GM12892 (cell line): ENCODE data around the gene ZNF443.
A peak's percentile ranks its signal among the peaks of the same experiment; 100 is the strongest.

Experiments
- POLR2A ChIP-seq: IDR thresholded peaks from 2 replicates; pipeline ENCODE4 v1.6.1; 2011; ENCODE audit warnings: low read depth, low read length, control low read depth
- POLR2AphosphoS5 ChIP-seq: IDR thresholded peaks from 2 replicates; pipeline ENCODE4 v1.6.1; 2011; ENCODE audit warnings: low read depth, low read length, control low read depth

GRCh38 chr19:12440541-12441316 lies at the start of gene ZNF443:
- TF ChIP-seq POLR2A, result peak; percentile 55; the same call in 1 of the 2 replicates
- no peak for TF ChIP-seq POLR2AphosphoS5
